Liver (tissue), 9 donors: Measurements from ENCODE around the gene ATP10A. TPM values are rescaled to one million over a fixed set of nuclear protein-coding genes. Genes with fewer than 3 reads are reported as not detected.

Source experiments
- DNase-seq: peaks from one replicate; pipeline ENCODE4 v3.0.0-alpha.2; 2017; ENCODE audit warnings: low spot score
- H3K27ac ChIP-seq, 2 donors: one replicate each; pipeline ENCODE4 v1.7.0; 2013; ENCODE audit warnings: inconsistent platforms in 2 of 2, low read length in 2 of 2, control low read depth in 1 of 2, low read depth in 1 of 2, mild to moderate bottlenecking in 1 of 2
- H3K27me3 ChIP-seq, 4 donors: one replicate each; pipeline versions ENCODE4 v1.6.1 to v1.7.0; 2013; ENCODE audit warnings: low read length in 3 of 4, inconsistent platforms in 1 of 4, mild to moderate bottlenecking in 1 of 4, moderate library complexity in 1 of 4; ENCODE audit not compliant: control insufficient read depth in 4 of 4, insufficient read depth in 4 of 4
- H3K36me3 ChIP-seq, 4 donors: one replicate each; pipeline versions ENCODE4 v1.6.1 to v1.7.0; 2013; ENCODE audit warnings: low read length in 3 of 4, mild to moderate bottlenecking in 3 of 4, low read depth in 1 of 4, moderate library complexity in 1 of 4; ENCODE audit not compliant: control insufficient read depth in 4 of 4, insufficient read depth in 3 of 4
- H3K4me1 ChIP-seq, 4 donors: one replicate each; pipeline versions ENCODE4 v1.6.1 to v1.7.0; 2013; ENCODE audit warnings: low read length in 3 of 4, mild to moderate bottlenecking in 3 of 4, moderate library complexity in 1 of 4; ENCODE audit not compliant: control insufficient read depth in 4 of 4, insufficient read depth in 4 of 4
- H3K4me3 ChIP-seq, 3 donors: one replicate each; pipeline versions ENCODE4 v1.6.1 to v1.7.0; 2013; ENCODE audit warnings: low read length in 3 of 3, control low read depth in 1 of 3, low read depth in 1 of 3, mild to moderate bottlenecking in 1 of 3
- H3K9ac ChIP-seq, 2 donors: one replicate each; pipeline ENCODE4 v1.7.0; 2013; ENCODE audit warnings: low read length in 2 of 2, mild to moderate bottlenecking in 2 of 2, moderate library complexity in 2 of 2, control low read depth in 1 of 2, low read depth in 1 of 2
- H3K9me3 ChIP-seq, 4 donors: one replicate each; pipeline versions ENCODE4 v1.6.1 to v1.7.0; 2013; ENCODE audit warnings: low read length in 3 of 4; ENCODE audit not compliant: control insufficient read depth in 4 of 4
- EGR1 ChIP-seq, 2 donors: IDR thresholded peaks; 2 replicates each; pipeline ENCODE4 v1.6.1; 2016 to 2018; ENCODE audit warnings: antibody characterized with exemption in 2 of 2, low read depth in 2 of 2
- FOXA1 ChIP-seq: IDR thresholded peaks from 2 replicates; pipeline ENCODE4 v1.6.1; 2016; ENCODE audit warnings: antibody characterized with exemption
- FOXA2 ChIP-seq: IDR thresholded peaks from 2 replicates; pipeline ENCODE4 v1.6.1; 2016; ENCODE audit warnings: antibody characterized with exemption
- GABPA ChIP-seq, 2 donors: IDR thresholded peaks in 1 of 2; conservative IDR thresholded peaks in 1 of 2; 2 replicates each; pipeline ENCODE4 v1.6.1; 2016; ENCODE audit warnings: antibody characterized with exemption in 2 of 2, mild to moderate bottlenecking in 1 of 2, moderate library complexity in 1 of 2
- HNF4A ChIP-seq, 2 donors: conservative IDR thresholded peaks; 2 replicates each; pipeline ENCODE4 v1.6.1; 2016; ENCODE audit warnings: antibody characterized with exemption in 2 of 2, mild to moderate bottlenecking in 2 of 2
- HNF4G ChIP-seq: IDR thresholded peaks from 2 replicates; pipeline ENCODE4 v1.6.1; 2016; ENCODE audit warnings: antibody characterized with exemption
- JUND ChIP-seq, 2 donors: IDR thresholded peaks; 2 replicates each; pipeline ENCODE4 v1.6.1; 2016; ENCODE audit warnings: antibody characterized with exemption in 2 of 2
- NR2F2 ChIP-seq: IDR thresholded peaks from 2 replicates; pipeline ENCODE4 v1.6.1; 2016; ENCODE audit warnings: antibody characterized with exemption
- RAD21 ChIP-seq, 2 donors: IDR thresholded peaks; 2 replicates each; pipeline ENCODE4 v1.6.1; 2016; ENCODE audit warnings: antibody characterized with exemption in 2 of 2, mild to moderate bottlenecking in 2 of 2
- RXRA ChIP-seq, 2 donors: IDR thresholded peaks; 2 replicates each; pipeline ENCODE4 v1.6.1; 2017 to 2018; ENCODE audit warnings: antibody characterized with exemption in 2 of 2, mild to moderate bottlenecking in 1 of 2
- SP1 ChIP-seq: IDR thresholded peaks from 2 replicates; pipeline ENCODE4 v1.6.1; 2018; ENCODE audit warnings: antibody characterized with exemption, mild to moderate bottlenecking
- TAF1 ChIP-seq: conservative IDR thresholded peaks from 2 replicates; pipeline ENCODE4 v1.6.1; 2016; ENCODE audit warnings: antibody characterized with exemption, mild to moderate bottlenecking
- YY1 ChIP-seq: IDR thresholded peaks from 2 replicates; pipeline ENCODE4 v1.6.1; 2016; ENCODE audit warnings: antibody characterized with exemption, mild to moderate bottlenecking
- WGBS: extraction: QIAGEN DNeasy Blood & Tissue Kit; methylation state at CpG from one replicate; pipeline ENCODE4 v1.1.7; 2013; 5-methylcytosine and 5-hydroxymethylcytosine counted together
- polyA plus RNA-seq, 2 donors: library from polyadenylated mRNA; stranded (reverse) in 1 of 2; unstranded in 1 of 2; fragments of 200-250 nt in 1 of 2; fragments of >200 nt in 1 of 2; fragmentation: Nextera tagmentation in 1 of 2; extraction: Ambion mirVana in 1 of 2; gene quantifications; one replicate each; pipeline versions ENCODE4 v1.2.1 to v1.2.3, GENCODE V29; 2013 to 2015
- total RNA-seq, 2 donors: library from RNA; depleted of rRNA; stranded (reverse); fragments of >200 nt; gene quantifications; one replicate each; pipeline ENCODE4 v1.2.3, GENCODE V29; 2014
- TF ChIP-seq, protein P1 (sequence below): fragments of 150-350 bp; IDR thresholded peaks from 2 replicates; pipeline ENCODE4 v1.5.1; 2017; ENCODE audit warnings: improper control_type of control experiment, low read depth, low read length; ENCODE audit not compliant: missing input control
- TF ChIP-seq, protein P2 (sequence below): IDR thresholded peaks from 2 replicates; pipeline ENCODE4 v1.6.1; 2016; ENCODE audit warnings: antibody characterized with exemption, mild to moderate bottlenecking
- TF ChIP-seq, protein P3 (sequence below): IDR thresholded peaks from 2 replicates; pipeline ENCODE4 v1.6.1; 2016; ENCODE audit warnings: antibody characterized with exemption
- TF ChIP-seq, protein P4 (sequence below): IDR thresholded peaks from 2 replicates; pipeline ENCODE4 v1.6.1; 2016; ENCODE audit warnings: antibody characterized with exemption
- TF ChIP-seq, protein P5 (sequence below): IDR thresholded peaks from 2 replicates; pipeline ENCODE4 v1.6.1; 2016; ENCODE audit warnings: antibody characterized with exemption
- donor health status: healthy.
- donor health status: healthy.
- donor health status: healthy.
- donor health status: healthy.
- donor health status: healthy.

Gene ATP10A
- total and polyA plus RNA-seq, 4 donors = 0.22 to 1.8 (median 0.39) TPM

DNA sequence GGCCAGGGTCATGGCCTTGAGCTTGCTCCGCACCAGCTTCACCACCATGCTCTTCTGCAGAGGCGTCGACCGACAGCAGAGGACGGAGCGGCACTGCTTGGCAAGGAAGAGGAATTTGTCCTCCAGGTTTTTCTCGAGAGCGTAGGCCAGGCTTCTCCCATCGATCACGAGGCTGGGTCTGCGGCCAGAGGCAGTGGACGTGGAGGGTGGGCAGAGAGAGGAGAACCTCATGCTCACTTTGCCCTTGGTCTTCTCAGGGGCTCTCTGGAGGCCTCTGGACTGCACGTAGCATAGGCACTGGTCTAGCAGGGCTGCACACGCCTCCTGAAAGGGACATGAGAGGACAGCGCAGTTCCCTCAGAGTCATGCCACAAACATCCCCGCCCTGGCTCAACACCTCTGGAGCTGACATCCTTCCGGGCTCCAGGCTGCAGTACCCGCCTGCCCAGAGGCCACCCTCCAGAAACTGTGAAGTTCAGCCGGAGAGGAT is 168.3 kb downstream of the ATP10A start:
- DNase-seq = no peak
- no peaks in the 10 kb centered on the region for H3K9me3 ChIP-seq
- H3K9ac ChIP-seq = no peak overlapping the region
- WGBS = 95% methylated on average over 19 of the region's 19 CpGs
- H3K4me3 ChIP-seq = no peak overlapping the region
- no peaks in the 10 kb centered on the region for H3K4me1 ChIP-seq
- H3K36me3 ChIP-seq = no peaks in the 10 kb centered on the region
- TF ChIP-seq GABPA (IDR thresholded peaks at IDR 0.05 in 1 of 2, conservative IDR thresholded peaks at IDR 0.05 in 1 of 2) (no peak), SP1 (no peak), FOXA2 (no peak), TAF1 (no peak), EGR1 (IDR thresholded peaks at IDR 0.05; ENCODE audit: low read depth in 2 of 2) (no peak), HNF4A (conservative IDR thresholded peaks at IDR 0.05) (no peak), HNF4G (no peak), RXRA (IDR thresholded peaks at IDR 0.05) (no peak)
- TF ChIP-seq, protein P1, sequence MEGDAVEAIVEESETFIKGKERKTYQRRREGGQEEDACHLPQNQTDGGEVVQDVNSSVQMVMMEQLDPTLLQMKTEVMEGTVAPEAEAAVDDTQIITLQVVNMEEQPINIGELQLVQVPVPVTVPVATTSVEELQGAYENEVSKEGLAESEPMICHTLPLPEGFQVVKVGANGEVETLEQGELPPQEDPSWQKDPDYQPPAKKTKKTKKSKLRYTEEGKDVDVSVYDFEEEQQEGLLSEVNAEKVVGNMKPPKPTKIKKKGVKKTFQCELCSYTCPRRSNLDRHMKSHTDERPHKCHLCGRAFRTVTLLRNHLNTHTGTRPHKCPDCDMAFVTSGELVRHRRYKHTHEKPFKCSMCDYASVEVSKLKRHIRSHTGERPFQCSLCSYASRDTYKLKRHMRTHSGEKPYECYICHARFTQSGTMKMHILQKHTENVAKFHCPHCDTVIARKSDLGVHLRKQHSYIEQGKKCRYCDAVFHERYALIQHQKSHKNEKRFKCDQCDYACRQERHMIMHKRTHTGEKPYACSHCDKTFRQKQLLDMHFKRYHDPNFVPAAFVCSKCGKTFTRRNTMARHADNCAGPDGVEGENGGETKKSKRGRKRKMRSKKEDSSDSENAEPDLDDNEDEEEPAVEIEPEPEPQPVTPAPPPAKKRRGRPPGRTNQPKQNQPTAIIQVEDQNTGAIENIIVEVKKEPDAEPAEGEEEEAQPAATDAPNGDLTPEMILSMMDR = no peak
- TF ChIP-seq, protein P2, sequence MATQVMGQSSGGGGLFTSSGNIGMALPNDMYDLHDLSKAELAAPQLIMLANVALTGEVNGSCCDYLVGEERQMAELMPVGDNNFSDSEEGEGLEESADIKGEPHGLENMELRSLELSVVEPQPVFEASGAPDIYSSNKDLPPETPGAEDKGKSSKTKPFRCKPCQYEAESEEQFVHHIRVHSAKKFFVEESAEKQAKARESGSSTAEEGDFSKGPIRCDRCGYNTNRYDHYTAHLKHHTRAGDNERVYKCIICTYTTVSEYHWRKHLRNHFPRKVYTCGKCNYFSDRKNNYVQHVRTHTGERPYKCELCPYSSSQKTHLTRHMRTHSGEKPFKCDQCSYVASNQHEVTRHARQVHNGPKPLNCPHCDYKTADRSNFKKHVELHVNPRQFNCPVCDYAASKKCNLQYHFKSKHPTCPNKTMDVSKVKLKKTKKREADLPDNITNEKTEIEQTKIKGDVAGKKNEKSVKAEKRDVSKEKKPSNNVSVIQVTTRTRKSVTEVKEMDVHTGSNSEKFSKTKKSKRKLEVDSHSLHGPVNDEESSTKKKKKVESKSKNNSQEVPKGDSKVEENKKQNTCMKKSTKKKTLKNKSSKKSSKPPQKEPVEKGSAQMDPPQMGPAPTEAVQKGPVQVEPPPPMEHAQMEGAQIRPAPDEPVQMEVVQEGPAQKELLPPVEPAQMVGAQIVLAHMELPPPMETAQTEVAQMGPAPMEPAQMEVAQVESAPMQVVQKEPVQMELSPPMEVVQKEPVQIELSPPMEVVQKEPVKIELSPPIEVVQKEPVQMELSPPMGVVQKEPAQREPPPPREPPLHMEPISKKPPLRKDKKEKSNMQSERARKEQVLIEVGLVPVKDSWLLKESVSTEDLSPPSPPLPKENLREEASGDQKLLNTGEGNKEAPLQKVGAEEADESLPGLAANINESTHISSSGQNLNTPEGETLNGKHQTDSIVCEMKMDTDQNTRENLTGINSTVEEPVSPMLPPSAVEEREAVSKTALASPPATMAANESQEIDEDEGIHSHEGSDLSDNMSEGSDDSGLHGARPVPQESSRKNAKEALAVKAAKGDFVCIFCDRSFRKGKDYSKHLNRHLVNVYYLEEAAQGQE = no peak
- TF ChIP-seq, protein P3, sequence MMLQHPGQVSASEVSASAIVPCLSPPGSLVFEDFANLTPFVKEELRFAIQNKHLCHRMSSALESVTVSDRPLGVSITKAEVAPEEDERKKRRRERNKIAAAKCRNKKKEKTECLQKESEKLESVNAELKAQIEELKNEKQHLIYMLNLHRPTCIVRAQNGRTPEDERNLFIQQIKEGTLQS = no peak
- TF ChIP-seq, protein P4, sequence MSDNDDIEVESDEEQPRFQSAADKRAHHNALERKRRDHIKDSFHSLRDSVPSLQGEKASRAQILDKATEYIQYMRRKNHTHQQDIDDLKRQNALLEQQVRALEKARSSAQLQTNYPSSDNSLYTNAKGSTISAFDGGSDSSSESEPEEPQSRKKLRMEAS = no peak
- TF ChIP-seq, protein P5, sequence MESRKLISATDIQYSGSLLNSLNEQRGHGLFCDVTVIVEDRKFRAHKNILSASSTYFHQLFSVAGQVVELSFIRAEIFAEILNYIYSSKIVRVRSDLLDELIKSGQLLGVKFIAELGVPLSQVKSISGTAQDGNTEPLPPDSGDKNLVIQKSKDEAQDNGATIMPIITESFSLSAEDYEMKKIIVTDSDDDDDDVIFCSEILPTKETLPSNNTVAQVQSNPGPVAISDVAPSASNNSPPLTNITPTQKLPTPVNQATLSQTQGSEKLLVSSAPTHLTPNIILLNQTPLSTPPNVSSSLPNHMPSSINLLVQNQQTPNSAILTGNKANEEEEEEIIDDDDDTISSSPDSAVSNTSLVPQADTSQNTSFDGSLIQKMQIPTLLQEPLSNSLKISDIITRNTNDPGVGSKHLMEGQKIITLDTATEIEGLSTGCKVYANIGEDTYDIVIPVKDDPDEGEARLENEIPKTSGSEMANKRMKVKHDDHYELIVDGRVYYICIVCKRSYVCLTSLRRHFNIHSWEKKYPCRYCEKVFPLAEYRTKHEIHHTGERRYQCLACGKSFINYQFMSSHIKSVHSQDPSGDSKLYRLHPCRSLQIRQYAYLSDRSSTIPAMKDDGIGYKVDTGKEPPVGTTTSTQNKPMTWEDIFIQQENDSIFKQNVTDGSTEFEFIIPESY = no peak
- H3K27me3 ChIP-seq = no peaks in the 10 kb centered on the region
- no peak overlapping the region for H3K27ac ChIP-seq

DNA sequence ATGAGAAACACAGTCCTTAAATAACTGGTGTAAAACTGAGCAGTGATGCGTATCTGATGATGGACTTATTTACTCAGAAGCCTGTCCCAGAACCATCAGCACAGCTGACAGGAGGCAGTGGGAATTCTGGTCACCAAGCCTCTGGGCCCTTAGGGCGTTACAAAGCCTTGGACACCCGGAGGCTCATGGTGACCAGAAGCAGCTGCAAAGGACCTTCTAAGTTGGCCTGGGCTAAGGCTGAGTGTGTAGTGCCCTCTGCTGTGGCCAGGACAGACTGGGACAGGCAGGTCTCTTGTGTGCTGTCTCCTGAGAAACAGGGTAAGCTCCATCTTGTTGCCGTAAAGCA is 168.9 kb downstream of the ATP10A start:
- Histone ChIP-seq H3K27ac (no peak overlapping the region), H3K4me1 (no peaks in the 10 kb centered on the region), H3K4me3 (no peak overlapping the region), H3K36me3 (no peaks in the 10 kb centered on the region), H3K9ac (no peak overlapping the region), H3K27me3 (no peaks in the 10 kb centered on the region), H3K9me3 (no peaks in the 10 kb centered on the region)
- no peak for DNase-seq
- WGBS = 72% methylated on average over 4 of the region's 4 CpGs
- no peak for TF ChIP-seq GABPA (IDR thresholded peaks at IDR 0.05 in 1 of 2, conservative IDR thresholded peaks at IDR 0.05 in 1 of 2)
- TF ChIP-seq FOXA1 = no peak
- TF ChIP-seq YY1 = no peak
- TF ChIP-seq EGR1 (IDR thresholded peaks at IDR 0.05; ENCODE audit: low read depth in 2 of 2) = no peak
- TF ChIP-seq TAF1 = no peak
- TF ChIP-seq RAD21 (IDR thresholded peaks at IDR 0.05) = no peak
- TF ChIP-seq JUND (IDR thresholded peaks at IDR 0.05) = no peak
- no peak for TF ChIP-seq NR2F2
- TF ChIP-seq HNF4A (conservative IDR thresholded peaks at IDR 0.05) = no peak
- no peak for TF ChIP-seq SP1
- TF ChIP-seq, protein P2 = no peak
- no peak for TF ChIP-seq FOXA2
- TF ChIP-seq, protein P3 = no peak
- no peak for TF ChIP-seq HNF4G
